IPS-NIHi7 (cell line): ENCODE data around the gene GDPD5.

Experiments
- DNase-seq: peaks from one replicate; pipeline ENCODE4 v3.0.0; 2012; ENCODE audit warnings: mixed read lengths; ENCODE audit errors: extremely low spot score

Gene GDPD5

GRCh38 chr11:75558939-75559843 is 33.5 kb upstream of the GDPD5 start:
- DNase-seq = no peak

DNA sequence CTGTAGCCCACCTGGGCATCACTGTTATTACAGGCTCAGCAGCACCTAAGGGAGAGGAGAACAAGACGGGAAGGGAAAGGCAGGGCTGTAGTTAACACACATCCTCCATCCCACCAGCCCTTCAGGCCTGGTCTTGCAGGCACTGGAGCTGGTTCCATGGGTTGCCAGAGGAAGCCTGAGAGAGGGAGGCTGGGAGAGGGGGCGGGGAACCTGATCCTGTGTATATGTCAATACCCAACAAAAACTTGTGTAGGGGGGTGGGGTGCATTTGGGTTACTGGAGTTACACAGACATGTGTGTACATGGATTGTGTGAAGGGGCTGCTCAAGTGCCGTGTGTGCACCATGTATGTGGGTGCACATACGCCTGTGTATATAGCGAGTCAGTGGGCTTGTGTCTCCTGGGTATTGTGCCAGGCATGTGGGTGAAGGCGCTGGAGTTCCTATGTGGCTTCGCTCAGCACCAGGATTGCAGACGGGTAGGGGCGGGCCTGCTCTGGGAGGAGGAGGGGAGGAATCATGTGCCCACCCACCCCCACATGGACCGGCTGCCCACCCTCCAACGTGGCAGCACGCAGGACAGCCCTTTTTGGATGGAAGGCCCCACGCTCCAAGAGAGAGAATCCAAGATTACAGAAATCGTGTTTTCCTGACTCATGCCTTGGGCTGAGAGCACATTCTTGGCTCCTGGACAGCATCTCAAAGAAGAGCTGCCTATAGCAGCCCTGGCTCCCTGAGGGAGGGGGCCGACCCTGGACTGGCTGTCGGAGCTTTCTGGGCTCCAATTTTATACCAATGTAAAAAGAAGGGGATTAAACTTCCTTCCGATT is 32.1 kb upstream of the GDPD5 start:
- DNase-seq = no peak

GRCh38 chr11:75556275-75556674 is 30.5 kb upstream of the GDPD5 start:
- DNase-seq = no peak

DNA sequence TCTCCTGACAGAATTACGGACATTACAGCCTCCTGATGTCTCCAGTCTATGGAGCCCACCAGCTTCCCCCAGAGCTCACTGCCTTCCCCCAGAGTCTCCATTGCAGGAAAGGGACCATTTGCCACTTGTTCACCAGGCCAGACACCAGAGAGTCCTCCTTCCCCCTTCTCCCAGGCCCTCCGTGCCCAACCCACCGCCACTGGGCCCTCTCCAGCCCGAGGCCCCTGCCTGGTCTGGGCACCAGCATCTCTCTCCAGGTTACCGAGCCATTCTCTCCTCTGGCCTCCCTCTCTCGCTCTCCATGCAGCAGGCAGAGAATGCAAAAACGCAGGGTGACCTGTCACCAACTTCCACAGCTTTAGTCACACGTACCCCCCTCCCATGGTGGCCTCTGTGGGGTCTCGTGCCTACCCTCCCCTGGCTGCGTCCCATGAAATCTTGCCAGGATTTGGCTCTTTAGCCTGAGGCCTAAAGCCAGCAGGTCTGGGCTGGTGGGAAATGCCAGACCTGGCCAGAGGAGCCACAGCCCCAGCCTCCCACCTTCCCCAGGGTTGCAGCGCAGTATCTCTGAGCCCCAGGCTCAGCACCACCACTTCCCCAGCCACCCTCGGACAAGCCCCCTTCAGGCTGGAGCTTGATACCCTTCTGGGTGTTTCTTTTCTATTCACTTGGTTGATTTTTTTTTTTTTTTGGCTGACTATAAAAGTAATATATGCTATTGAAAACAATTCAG is 29.5 kb upstream of the GDPD5 start:
- no peak for DNase-seq

- DNase-seq = peak; percentile 82
Observed at GRCh38 chr11:75554258-75555022, 28.7 kb upstream of the GDPD5 start.

DNA sequence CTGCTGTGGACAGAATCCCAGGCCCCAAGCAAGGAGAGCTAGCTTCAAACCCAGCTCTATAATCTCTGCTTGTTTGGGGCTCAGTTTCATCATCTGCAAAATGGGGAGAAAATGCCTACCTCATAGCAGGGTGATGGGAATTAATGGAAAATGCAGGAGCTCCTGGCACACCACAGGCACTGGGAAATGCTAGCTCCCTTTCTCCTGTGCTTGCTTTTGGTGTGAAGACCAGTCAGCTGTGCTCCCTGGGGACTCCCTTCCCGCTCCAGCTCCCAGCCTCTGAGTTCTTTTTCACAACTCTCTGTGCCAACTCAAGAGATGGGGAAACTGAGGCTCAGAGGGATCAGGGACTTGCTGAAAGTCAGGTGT is 28.1 kb upstream of the GDPD5 start:
- no peak for DNase-seq

- DNase-seq = no peak
Observed at GRCh38 chr11:75553182-75553581, 27.4 kb upstream of the GDPD5 start.

DNA sequence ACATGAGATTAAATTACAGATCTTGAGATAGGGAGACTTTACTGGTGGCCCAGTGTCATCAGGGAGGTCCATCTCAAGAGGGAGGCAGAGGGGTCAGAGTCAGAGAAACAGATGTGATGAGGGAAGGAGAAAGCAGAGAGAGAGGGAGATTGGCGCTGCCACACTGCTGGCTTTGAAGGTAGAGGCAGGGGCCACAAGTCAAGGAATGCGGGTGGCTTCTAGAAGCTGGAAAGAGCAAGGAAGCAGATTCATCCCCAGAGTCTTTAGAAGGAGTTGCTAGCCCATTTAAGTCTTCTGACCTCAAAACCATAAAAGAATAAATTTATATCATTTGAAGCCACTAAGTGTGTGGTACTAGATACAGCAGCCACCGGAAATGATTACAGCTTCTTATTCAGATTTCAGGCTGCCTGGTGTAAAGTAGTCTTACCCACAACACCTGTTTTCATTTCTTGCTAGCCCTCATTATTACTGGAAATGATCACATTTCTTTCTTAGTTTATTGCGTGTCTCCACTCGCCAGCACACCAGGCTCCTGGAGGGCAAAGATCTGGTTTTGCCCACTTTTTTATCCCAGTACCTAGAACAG is 23.7 kb upstream of the GDPD5 start:
- DNase-seq = no peak

- no peak for DNase-seq
Observed at GRCh38 chr11:75548595-75549272, 23.0 kb upstream of the GDPD5 start.

GRCh38 chr11:75547617-75548058 is 21.9 kb upstream of the GDPD5 start:
- peak; percentile 92 for DNase-seq

DNA sequence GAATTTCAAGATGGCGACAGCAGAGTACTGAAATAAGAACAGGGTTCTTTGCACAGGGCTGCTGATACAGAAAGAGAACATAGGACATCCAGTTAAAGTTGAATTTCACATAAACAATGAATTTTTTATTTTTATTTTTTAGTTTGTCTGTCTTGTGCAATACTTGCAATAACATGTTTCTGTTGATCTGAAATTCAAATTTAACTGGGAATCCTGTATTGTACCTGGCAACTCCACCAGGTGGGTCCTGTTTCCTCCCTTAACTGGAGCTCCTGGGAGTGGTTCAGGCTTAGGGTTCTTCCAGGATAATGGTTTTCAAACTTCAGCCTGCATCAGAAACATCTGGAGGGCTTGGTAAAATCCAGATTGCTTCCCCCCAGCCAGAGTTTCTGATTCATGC is 21.4 kb upstream of the GDPD5 start:
- DNase-seq = no peak

GRCh38 chr11:75543806-75544205 is 18.1 kb upstream of the GDPD5 start:
- DNase-seq = no peak

DNA sequence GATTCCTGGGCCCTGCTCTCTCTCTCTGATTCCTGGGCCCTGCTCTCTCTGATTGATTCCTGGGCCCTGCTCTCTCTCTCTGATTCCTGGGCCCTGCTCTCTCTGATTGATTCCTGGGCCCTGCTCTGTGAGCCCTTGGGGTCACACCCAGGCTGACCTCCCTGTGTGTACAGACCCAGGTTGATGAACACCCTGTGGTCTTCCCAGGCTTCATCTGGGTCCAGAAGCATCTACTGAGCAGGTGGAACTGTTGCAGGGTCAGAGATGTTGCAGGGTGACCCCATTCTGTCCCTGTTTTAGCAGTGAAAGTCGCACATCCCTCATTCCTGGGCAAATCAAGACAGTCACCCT is 16.3 kb upstream of the GDPD5 start:
- no peak for DNase-seq

DNA sequence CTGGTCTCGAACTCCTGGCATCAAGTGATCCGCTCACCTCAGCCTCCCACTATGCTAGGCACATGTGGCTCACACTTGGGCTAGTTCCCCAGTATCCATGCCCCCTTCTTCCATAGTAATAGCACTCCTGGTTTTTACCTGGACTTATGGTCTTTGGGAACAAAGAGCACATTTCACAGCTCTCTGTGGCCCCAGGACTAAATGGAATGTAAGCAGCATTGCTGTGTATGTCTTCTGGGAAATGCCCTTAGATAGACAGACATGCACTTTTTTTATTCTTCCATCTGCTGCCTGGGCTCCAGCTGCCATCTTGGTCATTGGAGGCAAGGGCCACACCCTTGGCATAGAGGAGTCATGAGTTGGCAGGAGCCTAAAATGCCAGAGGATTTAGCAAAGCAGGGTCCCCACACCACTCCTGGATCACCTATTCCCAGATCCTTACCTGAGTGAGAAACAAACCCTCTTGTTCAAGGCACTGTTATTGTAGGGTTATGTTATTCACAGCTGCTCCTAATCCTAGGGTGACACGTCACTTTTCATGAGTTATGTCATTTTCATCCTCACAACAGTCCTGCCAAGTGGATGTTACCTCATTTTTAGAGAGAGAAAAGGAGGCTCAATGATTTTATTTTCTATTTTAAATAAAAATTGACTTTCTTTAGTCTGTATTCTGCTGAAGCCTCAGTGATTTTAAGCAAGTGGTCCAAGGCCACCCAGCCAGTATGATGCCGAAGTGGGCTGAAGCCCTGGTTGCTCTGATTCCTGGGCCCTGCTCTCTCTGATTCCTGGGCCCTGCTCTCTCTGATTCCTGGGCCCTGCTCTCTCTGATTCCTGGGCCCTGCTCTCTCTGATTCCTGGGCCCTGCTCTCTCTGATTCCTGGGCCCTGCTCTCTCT is 15.7 kb upstream of the GDPD5 start:
- DNase-seq = no peak

DNA sequence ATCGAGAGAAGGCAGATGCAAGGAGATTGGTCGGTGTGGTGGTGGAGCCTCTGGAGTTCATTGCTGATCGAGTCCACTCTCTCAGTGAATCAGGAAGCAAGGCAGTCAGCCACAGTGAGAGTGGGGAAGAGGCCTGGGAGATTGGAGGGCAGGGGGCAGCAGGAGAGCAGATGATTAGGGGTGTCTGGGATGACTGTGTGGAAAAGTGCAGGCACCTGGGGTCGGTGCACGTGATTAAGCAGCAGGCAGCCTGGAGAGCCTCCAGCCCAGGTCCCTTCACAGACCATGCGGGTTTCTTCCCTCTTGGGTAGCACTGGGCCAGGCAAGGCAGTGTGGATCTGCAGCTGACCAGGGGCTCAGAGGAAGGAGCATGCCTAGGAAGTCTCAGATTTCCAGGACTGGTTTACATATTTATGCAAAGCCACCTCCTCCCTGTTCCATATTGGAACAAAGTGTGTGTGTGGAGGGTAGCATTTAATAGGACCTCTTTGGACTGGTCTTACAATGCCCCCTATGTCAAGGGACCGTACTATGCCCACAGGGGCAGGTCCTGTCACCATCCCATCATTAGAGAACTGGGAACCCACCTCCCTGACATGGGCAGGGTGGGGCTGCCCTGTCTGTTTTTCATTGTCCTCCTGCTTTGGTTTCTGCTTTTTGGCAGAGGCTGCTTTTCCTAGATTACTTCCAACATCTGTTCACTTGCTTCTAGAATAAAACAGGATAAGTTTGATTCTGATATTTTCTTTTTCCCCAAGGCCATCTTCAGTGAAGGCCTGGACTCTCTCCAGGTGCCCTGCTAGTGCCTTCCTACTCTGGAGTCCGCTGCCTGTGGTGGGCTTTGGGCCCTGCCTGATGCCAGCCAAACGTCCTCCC is 14.0 kb upstream of the GDPD5 start:
- DNase-seq = no peak

DNA sequence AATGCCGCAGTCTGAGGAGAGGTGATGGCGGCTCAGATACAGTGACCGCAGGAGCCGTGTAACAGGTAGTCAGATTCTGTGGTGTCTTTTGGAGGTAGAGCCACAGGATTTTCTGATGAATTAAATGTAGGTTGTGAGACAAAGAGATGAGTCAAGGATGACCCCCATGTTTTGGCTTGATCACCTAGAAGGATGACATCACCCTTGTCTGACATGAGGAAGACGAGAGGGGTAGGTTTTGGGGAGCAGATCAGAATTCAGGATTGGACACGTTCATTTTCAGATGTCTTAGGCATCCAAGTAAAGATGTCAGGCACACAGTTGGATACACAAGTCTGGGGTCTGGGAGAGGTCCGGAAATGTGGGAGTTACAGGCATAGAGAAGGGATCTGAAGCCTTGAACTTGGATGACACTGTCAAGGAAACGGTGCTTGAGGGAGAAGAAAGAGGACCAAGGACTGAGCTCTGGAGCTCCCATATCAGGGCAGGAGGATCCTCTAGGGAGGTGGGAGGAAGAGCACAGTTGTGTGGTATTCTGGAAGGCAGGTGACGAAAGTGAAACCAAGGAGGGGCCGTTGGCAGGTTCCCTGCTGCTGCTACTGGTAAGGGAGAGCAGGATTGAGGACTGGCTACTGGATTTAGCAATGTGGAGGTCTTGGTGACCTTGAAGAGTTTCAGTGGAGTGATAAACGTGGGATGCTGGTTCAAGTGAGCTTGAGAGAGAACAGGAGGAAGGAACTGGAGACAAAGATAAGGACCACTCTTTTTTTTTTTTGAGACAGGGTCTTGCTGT is 12.6 kb upstream of the GDPD5 start:
- no peak for DNase-seq

DNA sequence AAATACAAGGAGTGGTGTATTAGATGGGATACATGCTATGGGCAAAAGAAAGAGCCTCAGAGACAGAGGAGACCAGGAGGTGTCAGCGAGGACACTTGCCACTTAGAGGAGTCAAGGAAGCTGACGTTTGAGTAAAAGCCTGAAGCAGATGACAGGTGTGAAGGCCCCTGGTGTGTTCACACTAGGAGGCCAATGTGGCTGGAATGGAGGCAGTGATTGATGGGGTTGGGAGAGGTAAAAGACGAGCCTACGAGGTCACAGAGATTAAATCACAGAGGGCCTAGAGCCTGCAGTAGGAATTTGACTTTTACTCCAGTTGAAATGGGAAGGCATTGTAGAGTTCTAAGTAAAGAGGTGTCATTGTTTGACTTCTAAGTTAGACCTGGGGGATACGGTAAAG is 12.0 kb upstream of the GDPD5 start:
- no peak for DNase-seq
